Thyroid gland (tissue), 4 donors: ENCODE data around the gene FNDC3B. TPM values are rescaled to one million over a fixed set of nuclear protein-coding genes. Genes with fewer than 3 reads are reported as not detected.
A peak's percentile ranks its signal among the peaks of the same experiment; 100 is the strongest.

ENCODE experiments used
- DNase-seq, 2 donors: peaks; one replicate each; pipeline ENCODE4 v3.0.0-alpha.2; 2019
- H3K27ac ChIP-seq, 3 donors: fragments of 200-600 bp; sonication (generic); 1 replicate in 2 of 3; 2 replicates in 1 of 3; pipeline ENCODE4 v1.5.1; 2016 to 2019; ENCODE audit warnings: mild to moderate bottlenecking in 1 of 3, moderate library complexity in 1 of 3
- H3K27me3 ChIP-seq: fragments of 200-600 bp; sonication (generic); one replicate; pipeline ENCODE4 v1.5.1; 2019
- H3K36me3 ChIP-seq, 2 donors: fragments of 200-600 bp; sonication (generic); one replicate each; pipeline ENCODE4 v1.5.1; 2016 to 2019
- H3K4me1 ChIP-seq, 2 donors: fragments of 200-600 bp; sonication (generic); one replicate each; pipeline ENCODE4 v1.5.1; 2017 to 2019
- H3K4me3 ChIP-seq, 3 donors: fragments of 200-600 bp; sonication (generic); replicated peaks in 1 of 3; 1 replicate in 2 of 3; 2 replicates in 1 of 3; pipeline ENCODE4 v1.5.1; 2016; ENCODE audit warnings: mild to moderate bottlenecking in 1 of 3
- H3K9me3 ChIP-seq: fragments of 200-600 bp; sonication (generic); one replicate; pipeline ENCODE4 v1.5.1; 2017
- CTCF ChIP-seq, 6 experiments: fragments of 200-600 bp in 3 of 6; fragments of 450-650 bp in 3 of 6; sonication (generic) in 3 of 6; IDR thresholded peaks; one replicate each; pipeline ENCODE4 v1.5.1; 2016 to 2019; ENCODE audit warnings: antibody characterized with exemption in 6 of 6, mild to moderate bottlenecking in 2 of 6, inconsistent platforms in 1 of 6, moderate library complexity in 1 of 6
- POLR2A ChIP-seq, 2 donors: fragments of 450-650 bp; IDR thresholded peaks; one replicate each; pipeline ENCODE4 v1.6.1; 2017; ENCODE audit warnings: antibody characterized with exemption in 2 of 2, mild to moderate bottlenecking in 2 of 2, moderate library complexity in 1 of 2
- WGBS, 2 donors: methylation state at CpG; one replicate each; pipeline ENCODE4 v1.1.5; 2017; 5-methylcytosine and 5-hydroxymethylcytosine counted together
- intact Hi-C: fragments of 100-400 bp; cut with DNase I; formaldehyde crosslinking; loops from one replicate; pipeline ENCODE4 v1.15.1; 2023
- total RNA-seq, 4 donors: library from RNA; depleted of rRNA; stranded (reverse); fragments of >200 nt; gene quantifications; one replicate each; pipeline ENCODE4 v1.2.3, GENCODE V29; 2016

The FNDC3B gene
- total RNA-seq, 4 donors from 2014 or later: 118 to 172 (median 146) TPM

GRCh38 chr3:172281884-172282283 is 242.5 kb downstream of the FNDC3B start:
- Histone ChIP-seq H3K4me3 (no peak overlapping the region), H3K9me3 (no peaks in the 10 kb centered on the region), H3K27me3 (no peaks in the 10 kb centered on the region), H3K4me1 (peaks cover 34 to 64% of the 10 kb centered on the region in 2 donors), H3K27ac (no peak overlapping the region), H3K36me3 (no peaks in the 10 kb centered on the region)
- no peak for TF ChIP-seq POLR2A (IDR thresholded peaks at IDR 0.05)
- intact Hi-C loops: no loop called here
- WGBS, 2 donors: 92 to 96% methylated on average over 7 of the region's 7 CpGs
- no peak for DNase-seq

DNA sequence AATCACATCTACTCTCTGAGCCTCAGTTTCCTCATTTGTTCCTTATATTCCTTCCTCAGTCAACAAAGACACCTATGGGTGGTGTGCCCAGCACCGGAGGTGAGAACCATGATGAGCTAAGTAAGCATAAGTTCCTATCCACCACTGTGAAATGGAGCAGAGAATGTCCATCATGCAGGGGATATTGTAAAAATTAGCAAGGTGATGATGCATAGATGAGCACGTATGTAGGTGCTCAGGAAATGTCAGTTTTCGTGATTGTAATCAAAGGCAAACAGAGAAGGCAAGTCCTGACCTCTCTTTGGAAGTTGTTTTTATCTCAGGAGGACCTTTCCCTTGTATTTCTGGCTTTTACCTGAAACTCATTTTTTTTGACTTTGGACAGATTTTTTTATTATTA is 243.5 kb downstream of the FNDC3B start:
- Histone ChIP-seq H3K27me3 (no peaks in the 10 kb centered on the region), H3K4me3 (no peak overlapping the region), H3K9me3 (no peaks in the 10 kb centered on the region), H3K4me1 (peaks cover 32 to 63% of the 10 kb centered on the region in 2 donors), H3K36me3 (no peaks in the 10 kb centered on the region), H3K27ac (no peak overlapping the region)
- intact Hi-C loops: no loop called here
- no peak for DNase-seq
- TF ChIP-seq CTCF (IDR thresholded peaks at IDR 0.05) (no peak), POLR2A (IDR thresholded peaks at IDR 0.05) (no peak)
- WGBS, 2 donors: 91 to 92% methylated on average over 3 of the region's 3 CpGs

GRCh38 chr3:172283841-172284357 is 244.5 kb downstream of the FNDC3B start:
- peaks cover 22 to 53% of the 10 kb centered on the region in 2 donors for H3K4me1 ChIP-seq
- 63 to 66% methylated on average over 5 of the region's 5 CpGs for WGBS, 2 donors
- intact Hi-C loops: no loop called here

GRCh38 chr3:172285844-172286243 is 246.5 kb downstream of the FNDC3B start:
- Histone ChIP-seq H3K27me3 (no peaks in the 10 kb centered on the region), H3K4me3 (no peak overlapping the region), H3K27ac (no peak overlapping the region), H3K9me3 (no peaks in the 10 kb centered on the region), H3K36me3 (no peaks in the 10 kb centered on the region), H3K4me1 (peaks cover 18 to 38% of the 10 kb centered on the region in 2 donors)
- intact Hi-C loops: no loop called here
- TF ChIP-seq CTCF (IDR thresholded peaks at IDR 0.05) (no peak), POLR2A (IDR thresholded peaks at IDR 0.05) (no peak)
- WGBS, 2 donors: 97% methylated on average over 4 of the region's 4 CpGs
- DNase-seq: no peak

More at GRCh38 chr3:172283841-172284357, 244.5 kb downstream of the FNDC3B start:
- Histone ChIP-seq H3K27me3 (no peaks in the 10 kb centered on the region), H3K36me3 (no peaks in the 10 kb centered on the region), H3K27ac (no peak overlapping the region), H3K9me3 (no peaks in the 10 kb centered on the region), H3K4me3 (no peak overlapping the region)
- DNase-seq: no peak
- no peak for TF ChIP-seq POLR2A (IDR thresholded peaks at IDR 0.05)
- no peak for TF ChIP-seq CTCF (IDR thresholded peaks at IDR 0.05)

- no peak overlapping the region for H3K27ac ChIP-seq
- DNase-seq: peak in 1 of 2 donors; percentile 13
- intact Hi-C loops: no loop called here
- no peaks in the 10 kb centered on the region for H3K27me3 ChIP-seq
- peaks cover 19 to 38% of the 10 kb centered on the region in 2 donors for H3K4me1 ChIP-seq
- no peak overlapping the region for H3K4me3 ChIP-seq
- H3K9me3 ChIP-seq: no peaks in the 10 kb centered on the region
- H3K36me3 ChIP-seq: no peaks in the 10 kb centered on the region
- WGBS, 2 donors: 76 to 83% methylated on average over 3 of the region's 3 CpGs
- TF ChIP-seq POLR2A (IDR thresholded peaks at IDR 0.05): no peak
These were observed 247.3 kb downstream of the FNDC3B start for GRCh38 chr3:172286548-172287148.

- intact Hi-C loops: no loop called here
- H3K9me3 ChIP-seq: no peaks in the 10 kb centered on the region
- no peaks in the 10 kb centered on the region for H3K36me3 ChIP-seq
- no peak for DNase-seq
- TF ChIP-seq POLR2A (IDR thresholded peaks at IDR 0.05) (no peak), CTCF (IDR thresholded peaks at IDR 0.05) (no peak)
- peaks cover 21 to 33% of the 10 kb centered on the region in 2 donors for H3K4me1 ChIP-seq
- no peak overlapping the region for H3K4me3 ChIP-seq
- 86 to 90% methylated on average over 4 of the region's 4 CpGs for WGBS, 2 donors
- no peaks in the 10 kb centered on the region for H3K27me3 ChIP-seq
- H3K27ac ChIP-seq: no peak overlapping the region
These were observed 248.6 kb downstream of the FNDC3B start for GRCh38 chr3:172287937-172288477.
